ENCODE measurements around the gene DYNC2LI1.

GRCh38 chr2:43748333-43748732 is 25.5 kb upstream of the DYNC2LI1 start:
- TF ChIP-seq CTCF (IDR thresholded peaks at IDR 0.05) (no peak), POLR2A (IDR thresholded peaks at IDR 0.05) (no peak)
